Hematopoietic multipotent progenitor cell (in vitro differentiated cells): Measurements from ENCODE around the gene WNT7A. TPM values are rescaled to one million over a fixed set of nuclear protein-coding genes. Genes with fewer than 3 reads are reported as not detected.

Source experiments
- DNase-seq, 3 donors: peaks; one replicate each; pipeline ENCODE4 v3.0.0-alpha.2; 2011 to 2015; ENCODE audit warnings: low read depth in 2 of 3, low spot score in 2 of 3
- total RNA-seq: library from RNA; depleted of rRNA; stranded (reverse); fragments of >200 nt; gene quantifications from one replicate; pipeline ENCODE4 v1.2.3, GENCODE V29; 2012

The WNT7A gene
- total RNA-seq, 1 donor = not detected

DNA sequence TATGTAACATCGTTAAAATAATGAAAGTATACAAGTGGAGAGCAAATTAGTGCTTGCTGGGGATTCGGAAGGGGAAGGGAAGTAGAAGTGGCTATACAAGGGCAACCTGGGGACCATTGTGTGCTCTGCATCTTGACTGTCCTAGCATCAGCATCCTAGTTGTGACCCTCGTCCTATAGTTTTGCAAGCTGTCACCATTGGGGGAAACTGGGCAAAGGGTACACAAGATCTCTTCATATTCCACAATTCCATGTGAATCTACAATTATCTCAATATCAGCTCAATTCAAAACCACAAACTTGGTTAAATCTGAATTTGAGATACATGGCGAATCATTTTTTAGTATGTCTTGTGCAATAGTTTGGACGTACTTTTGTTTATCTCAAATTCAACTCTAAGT is 30.9 kb downstream of the WNT7A start:
- DNase-seq = no peak

DNA sequence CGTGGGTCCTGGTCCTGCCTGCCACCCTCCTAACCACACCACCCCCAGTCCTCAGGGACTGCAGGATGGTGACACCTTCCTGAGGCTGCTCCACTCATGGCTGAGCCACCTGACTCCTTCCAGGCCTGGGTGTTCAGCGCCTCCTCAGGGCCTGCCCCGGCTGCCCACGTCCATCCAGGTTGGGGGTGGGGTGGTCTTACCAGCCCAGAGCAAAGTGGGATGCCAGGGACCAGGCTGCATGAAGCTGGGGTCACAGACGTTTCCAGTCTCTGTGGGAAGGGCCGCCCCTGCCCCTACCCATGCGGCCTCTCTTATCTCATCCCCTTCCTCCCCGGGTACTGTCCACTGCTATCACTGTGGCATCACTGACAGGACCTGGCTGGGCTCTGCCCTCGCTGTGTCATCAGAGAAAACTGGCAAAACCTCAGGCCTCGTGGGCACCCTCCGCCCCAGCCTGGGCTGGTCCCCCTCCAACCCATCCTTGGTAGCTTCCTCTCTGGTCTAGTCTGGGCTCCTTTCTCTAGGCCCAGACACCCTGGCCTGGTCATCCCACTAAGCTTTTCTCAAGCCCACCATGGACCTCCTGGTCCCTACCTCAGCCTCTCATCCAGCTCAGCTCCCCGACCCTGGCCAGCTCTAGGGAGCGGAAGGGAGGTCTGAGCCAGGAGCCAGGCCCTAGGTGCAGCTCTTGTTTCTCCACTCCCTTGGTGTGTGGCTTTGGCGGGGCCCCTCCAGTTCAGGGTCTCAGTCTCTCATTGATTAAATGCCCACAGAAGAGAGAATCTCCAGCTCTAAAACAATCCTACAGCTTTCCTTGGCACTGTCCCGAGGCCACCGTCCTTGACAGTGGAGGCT is 32.9 kb downstream of the WNT7A start:
- DNase-seq = no peak

GRCh38 chr3:13846238-13846637 is 33.6 kb downstream of the WNT7A start:
- no peak for DNase-seq

DNA sequence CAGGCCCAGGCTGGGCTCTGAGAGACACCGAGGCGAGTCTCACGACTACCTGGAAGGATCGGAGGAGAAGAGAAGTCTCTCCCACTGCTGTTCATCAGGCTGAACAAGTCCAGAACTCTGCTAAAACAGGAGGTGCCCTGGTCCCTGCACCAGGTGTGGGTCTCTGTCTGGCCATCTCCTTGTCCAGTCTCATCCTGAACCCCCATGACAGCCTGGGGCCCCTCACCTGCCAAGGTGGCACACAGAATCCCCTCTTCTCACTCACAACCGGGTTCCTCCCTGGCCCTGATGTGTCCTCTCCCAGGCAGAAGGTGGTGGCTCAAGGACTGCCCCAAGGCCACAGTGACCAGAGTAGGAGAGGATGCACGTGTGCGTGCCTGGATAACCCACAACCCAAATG is 34.1 kb downstream of the WNT7A start:
- no peak for DNase-seq

- no peak for DNase-seq
Measured at GRCh38 chr3:13844911-13845310, 35.0 kb downstream of the WNT7A start.

DNA sequence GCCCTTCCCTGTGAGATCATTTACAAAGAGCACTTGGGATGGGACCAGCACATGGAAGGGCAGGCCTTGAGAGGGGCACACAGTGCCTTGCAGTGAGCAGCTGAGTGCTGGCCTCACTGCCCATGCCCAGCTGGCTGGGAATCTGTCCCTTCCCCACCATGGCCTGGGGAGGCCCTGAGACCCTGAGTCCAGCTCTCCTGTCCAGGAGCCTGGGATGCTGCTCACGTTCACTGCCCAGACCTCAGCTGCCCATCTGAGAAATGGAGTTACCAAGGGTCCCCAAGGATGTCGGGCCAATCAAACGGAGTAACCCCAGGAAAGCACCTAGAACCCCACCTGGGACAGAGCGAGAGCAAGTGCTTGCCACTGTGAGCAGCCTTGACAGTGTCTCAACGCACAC is 35.6 kb downstream of the WNT7A start:
- no peak for DNase-seq

DNA sequence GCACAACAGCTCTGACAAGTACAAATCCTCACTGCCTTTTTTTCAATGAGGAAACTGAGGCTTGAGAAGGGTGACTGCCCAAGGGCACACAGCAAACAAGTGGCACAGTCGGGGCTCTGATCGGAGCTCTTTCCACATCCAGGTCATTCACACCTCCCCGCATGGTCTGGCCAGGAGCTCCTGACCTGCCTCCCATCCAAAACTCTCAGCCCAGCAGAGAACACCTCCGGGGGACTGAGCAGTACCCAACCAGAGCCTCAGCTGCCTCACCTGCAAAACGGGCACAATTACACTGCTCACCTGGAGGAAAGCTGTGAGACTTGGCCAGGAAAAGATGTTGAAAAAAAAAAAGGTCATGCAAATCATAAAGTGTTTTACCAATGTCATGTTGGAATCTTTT is 36.5 kb downstream of the WNT7A start:
- DNase-seq = no peak

GRCh38 chr3:13842226-13842625 is 37.6 kb downstream of the WNT7A start:
- no peak for DNase-seq

DNA sequence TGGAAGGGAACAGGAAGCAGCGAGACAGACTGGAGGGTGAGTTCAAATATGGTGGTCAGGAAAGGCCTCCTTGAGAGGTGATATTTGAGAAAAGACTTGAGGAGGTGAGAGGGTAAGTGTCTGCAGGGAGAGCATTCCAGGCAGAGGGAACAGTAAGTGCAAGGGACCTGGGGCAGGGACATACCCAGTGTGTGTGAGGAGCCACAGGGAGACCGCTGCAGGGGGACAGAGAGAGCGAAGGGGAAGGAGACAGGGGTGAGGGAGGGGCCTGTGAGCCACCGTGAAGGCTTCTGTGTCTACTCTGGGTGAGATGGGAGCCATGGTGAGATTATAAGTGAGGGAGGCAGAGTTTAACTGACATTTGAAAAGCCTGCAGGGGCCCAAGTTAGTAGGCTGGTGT is 38.0 kb downstream of the WNT7A start:
- no peak for DNase-seq

GRCh38 chr3:13841141-13841540 is 38.7 kb downstream of the WNT7A start:
- DNase-seq = no peak

- no peak for DNase-seq
Measured at GRCh38 chr3:13840456-13840855, 39.4 kb downstream of the WNT7A start.

- no peak for DNase-seq
Measured at GRCh38 chr3:13839726-13840340, 40.0 kb downstream of the WNT7A start.

- DNase-seq = no peak
Measured at GRCh38 chr3:13839253-13839652, 40.6 kb downstream of the WNT7A start.

DNA sequence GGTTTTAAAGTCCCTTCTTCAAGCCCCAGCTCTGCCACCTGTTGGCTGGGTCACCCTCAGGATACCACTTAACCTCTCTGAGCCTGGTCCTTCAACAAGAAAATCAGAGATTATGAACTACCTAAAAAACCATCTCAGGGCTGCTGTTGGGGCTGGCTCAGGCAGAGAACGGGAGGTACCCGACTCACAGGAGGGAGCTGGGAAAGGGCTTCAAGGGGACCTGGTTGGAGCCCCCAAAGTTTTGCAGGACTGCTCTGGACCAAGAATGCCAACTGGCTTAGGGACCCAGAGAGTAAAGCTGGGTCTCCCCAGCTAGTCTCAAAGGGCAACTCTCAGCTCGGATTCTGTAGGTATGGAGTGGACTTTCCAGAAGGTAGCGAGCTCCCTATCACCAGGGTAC is 41.5 kb downstream of the WNT7A start:
- DNase-seq = no peak

GRCh38 chr3:13837751-13838150 is 42.1 kb downstream of the WNT7A start:
- DNase-seq = no peak

DNA sequence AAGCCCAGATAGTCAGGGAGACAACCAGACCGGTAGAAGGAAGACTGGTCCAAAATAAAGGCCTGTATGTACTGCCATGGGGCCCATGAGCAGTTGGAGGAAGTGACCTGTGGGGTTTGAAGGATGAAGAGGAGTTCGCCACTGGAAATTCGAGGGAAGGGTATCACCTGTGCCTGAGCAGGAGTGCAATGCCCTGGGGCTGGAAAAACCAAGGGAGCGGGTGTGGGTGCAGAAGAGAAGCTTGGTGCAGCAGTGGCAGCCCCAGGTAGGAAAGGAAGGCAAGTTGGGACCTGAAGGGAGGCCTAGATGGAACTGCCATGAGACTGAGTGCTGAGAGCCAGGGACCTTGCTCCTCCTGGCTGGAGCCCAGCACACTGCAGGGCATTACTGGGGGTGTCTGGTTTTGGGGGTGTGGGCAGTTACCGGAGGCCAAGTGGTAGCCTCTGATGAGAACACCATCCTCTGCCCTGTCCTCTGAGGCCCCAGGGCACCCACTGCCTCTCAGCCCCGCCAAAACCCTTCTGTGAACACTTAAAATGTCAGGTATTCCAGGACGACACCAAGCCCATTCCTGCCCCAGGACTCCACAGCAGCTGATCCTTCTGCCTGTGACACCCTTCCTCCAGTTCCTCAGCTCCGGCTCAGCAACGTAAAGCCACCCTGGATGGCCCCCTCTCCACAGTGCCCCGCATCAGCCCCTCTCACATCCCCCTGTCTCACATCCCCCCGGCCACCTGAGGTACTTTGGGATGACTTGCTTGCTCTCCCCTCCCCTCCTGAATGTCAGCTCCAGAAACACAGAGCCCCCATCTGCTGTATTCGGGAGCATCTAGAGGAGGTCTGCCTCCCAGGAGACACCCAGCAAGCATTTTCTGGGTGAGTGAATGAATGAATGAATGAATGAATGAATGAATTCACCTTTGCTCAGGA is 42.9 kb downstream of the WNT7A start:
- DNase-seq = no peak

DNA sequence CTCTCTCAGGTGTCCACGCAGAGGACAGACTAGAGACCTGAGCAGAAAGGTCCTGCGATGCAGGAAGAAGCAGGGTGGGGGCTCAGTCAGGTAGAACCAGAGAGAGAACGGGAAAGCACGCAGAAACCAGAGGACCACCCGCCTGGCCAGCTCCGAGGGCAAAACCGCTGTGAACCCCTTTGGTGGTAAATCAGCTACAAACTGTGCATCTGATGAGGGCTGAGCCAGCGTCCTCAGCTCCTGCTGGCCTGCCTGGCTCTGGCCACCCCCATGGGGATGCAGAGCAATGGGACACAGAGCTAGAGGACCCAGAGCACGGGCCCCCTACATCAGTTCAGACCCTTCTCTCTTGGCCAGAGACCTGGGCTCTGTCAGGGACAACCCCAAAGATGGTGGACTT is 44.6 kb downstream of the WNT7A start:
- no peak for DNase-seq

DNA sequence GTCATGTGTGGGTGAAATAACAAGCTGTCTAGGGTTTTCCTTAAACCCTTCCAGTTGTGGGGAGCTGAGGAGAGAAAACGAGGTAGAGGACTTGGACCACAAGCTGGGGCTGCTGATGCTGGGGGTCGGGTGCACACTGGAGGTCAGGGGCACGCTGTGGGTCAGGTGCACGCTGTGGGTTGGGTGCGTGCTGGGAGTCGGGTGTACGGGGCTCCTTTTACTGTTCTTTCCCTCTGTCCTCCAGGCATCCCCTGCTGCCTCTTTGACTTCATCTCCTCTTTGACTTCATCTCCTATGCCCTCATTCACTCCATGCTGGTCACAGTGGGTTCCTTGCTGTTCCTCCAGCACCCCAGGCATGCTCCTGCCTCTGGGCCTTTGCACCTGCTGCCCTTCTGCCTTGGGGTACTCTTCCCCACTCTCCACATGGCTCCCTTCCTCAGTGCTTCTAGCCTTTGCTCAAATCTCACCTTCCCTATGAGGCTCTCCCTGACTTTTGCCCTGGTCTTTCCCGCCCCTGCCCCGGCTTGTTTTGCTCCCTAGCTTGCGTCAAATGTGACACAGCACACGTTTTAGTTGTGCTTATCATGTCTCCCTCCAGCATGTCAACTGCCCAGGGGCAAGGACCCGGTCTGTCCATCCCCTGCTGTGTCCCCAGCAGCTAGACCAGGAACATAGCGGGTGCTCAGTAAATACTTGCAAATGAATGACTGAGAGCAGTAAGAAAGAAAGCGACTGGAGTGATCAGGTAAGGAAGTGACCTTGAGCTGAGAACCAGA is 45.4 kb downstream of the WNT7A start:
- no peak for DNase-seq

- DNase-seq = no peak
Measured at GRCh38 chr3:13833506-13834257, 46.2 kb downstream of the WNT7A start.

DNA sequence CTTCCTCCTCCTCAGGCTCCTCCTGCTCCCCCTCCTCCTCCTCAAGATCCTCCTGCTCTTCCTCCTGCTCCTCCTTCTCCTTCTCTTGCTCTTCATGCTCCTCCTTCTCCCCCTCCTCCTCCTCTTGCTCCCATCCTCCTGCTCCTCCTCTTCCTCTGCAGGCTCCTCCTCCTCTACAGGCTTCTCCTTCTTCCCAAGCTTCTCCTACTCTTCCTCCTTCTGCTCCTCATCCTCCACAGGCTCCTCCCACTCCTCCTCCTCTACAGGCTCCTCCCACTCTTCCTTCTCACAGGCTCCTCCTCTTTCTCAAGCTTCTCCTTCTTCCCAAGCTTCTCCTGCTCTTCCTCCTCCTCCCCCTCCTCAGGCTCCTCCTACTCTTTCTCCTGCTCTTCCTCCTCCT is 47.7 kb downstream of the WNT7A start:
- no peak for DNase-seq
